ENCODE measurements around the gene PRKCA. TPM values are rescaled to one million over a fixed set of nuclear protein-coding genes. Genes with fewer than 3 reads are reported as not detected.

Gene PRKCA
- total and polyA plus RNA-seq, 2 of the 13 experiments (the other 11 are each of a cell fraction or from before 2014, with no cell fraction given) = 18.5 to 21.5 TPM

GRCh38 chr17:66560691-66561090 is 258.3 kb downstream of the PRKCA start:
- H3K79me2 ChIP-seq (ENCODE audit: insufficient read depth, low read length) = no peaks in the 10 kb centered on the region
- H4K20me1 ChIP-seq (ENCODE audit: insufficient read depth, low read length) = no peaks in the 10 kb centered on the region
- H3K27ac ChIP-seq (ENCODE audit: extremely low read length, insufficient read depth, low read length) = no peak overlapping the region
- H3K4me3 ChIP-seq (replicated peaks in 1 of 3; ENCODE audit: insufficient read depth in 1 of 3, low read depth in 2 of 3, low read length in 3 of 3) = no peak overlapping the region
- POLR2A ChIA-PET = no interaction called here
- DNase-seq (ENCODE audit: low spot score) (no peak), ATAC-seq (no peak), FAIRE-seq (no peak)
- peaks cover 21% of the 10 kb centered on the region for H3K4me1 ChIP-seq (ENCODE audit: insufficient read depth, low read length)
- 92% methylated on average over 7 of the region's 7 CpGs for WGBS (ENCODE audit: low lambda C conversion rate)
- peaks cover 0 to 1% of the 10 kb centered on the region in 2 experiments; a peak in 2 of 5 replicates for H3K36me3 ChIP-seq (replicated peaks in 1 of 2; ENCODE audit: control insufficient read depth in 1 of 2, insufficient read depth in 2 of 2, low read length in 2 of 2)
- no peak overlapping the region for H3K4me2 ChIP-seq (ENCODE audit: low read depth, low read length)
- CTCF ChIA-PET (ENCODE audit: low intra/inter-chr PET ratio, low total read pairs) = no interaction called here
- intact Hi-C loops (cut with micrococcal nuclease; ENCODE audit: unreplicated experiment) = no loop called here
- H3K9me3 ChIP-seq (ENCODE audit: low read length) = no peaks in the 10 kb centered on the region
- no peak overlapping the region for H2AFZ ChIP-seq (ENCODE audit: low read length)
- H3K9ac ChIP-seq (ENCODE audit: insufficient read depth, low read depth, low read length) = no peak overlapping the region
- TF ChIP-seq ZNF317 (CRISPR knock-in tag; IDR thresholded peaks at IDR 0.05) (peak; percentile 98), ZNF547 (CRISPR knock-in tag; IDR thresholded peaks at IDR 0.05) (no peak)
- no TSS peak for BruUV-seq (replicated peaks)
- in situ Hi-C loops (cut with HindIII; ENCODE audit: extremely low pct_ligation_motif_present, low pct_unique_long_range_greater_than_20kb) = no loop called here
- H3K27me3 ChIP-seq (ENCODE audit: control insufficient read depth in 1 of 2, insufficient read depth in 2 of 2, low read length in 2 of 2) = no peaks in the 10 kb centered on the region

DNA sequence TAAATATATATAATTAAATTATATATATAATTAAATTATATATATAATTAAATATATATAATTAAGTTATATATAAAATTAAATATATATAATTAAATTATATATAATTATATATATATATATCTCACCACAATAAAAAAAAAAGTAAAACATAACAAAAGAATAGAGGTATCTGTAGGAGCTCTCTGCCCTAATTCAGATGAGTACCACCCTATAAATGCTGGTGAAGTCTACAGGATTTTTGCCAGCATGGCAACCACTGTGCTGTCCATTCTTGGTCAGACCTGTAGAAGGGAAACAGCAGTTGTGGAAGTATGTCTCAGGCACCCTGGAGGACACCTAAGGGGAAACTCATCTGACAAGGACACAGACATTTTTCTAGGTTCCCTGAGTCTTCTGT is 259.7 kb downstream of the PRKCA start:
- no peaks in the 10 kb centered on the region for H3K79me2 ChIP-seq (ENCODE audit: insufficient read depth, low read length)
- no peaks in the 10 kb centered on the region for H4K20me1 ChIP-seq (ENCODE audit: insufficient read depth, low read length)
- in situ Hi-C loops (cut with HindIII; ENCODE audit: extremely low pct_ligation_motif_present, low pct_unique_long_range_greater_than_20kb) (no loop called here), intact Hi-C loops (cut with micrococcal nuclease; ENCODE audit: unreplicated experiment) (no loop called here)
- no TSS peak for BruUV-seq (replicated peaks)
- H3K9me3 ChIP-seq (ENCODE audit: low read length) = no peaks in the 10 kb centered on the region
- no peak overlapping the region for H2AFZ ChIP-seq (ENCODE audit: low read length)
- POLR2A ChIA-PET = no interaction called here
- no peak overlapping the region for H3K4me2 ChIP-seq (ENCODE audit: low read depth, low read length)
- no peak overlapping the region for H3K27ac ChIP-seq (ENCODE audit: extremely low read length, insufficient read depth, low read length)
- no peak overlapping the region for H3K9ac ChIP-seq (ENCODE audit: insufficient read depth, low read depth, low read length)
- ATAC-seq = no peak
- H3K27me3 ChIP-seq (ENCODE audit: control insufficient read depth in 1 of 2, insufficient read depth in 2 of 2, low read length in 2 of 2) = no peaks in the 10 kb centered on the region
- DNase-seq (ENCODE audit: low spot score) = no peak
- CTCF ChIA-PET (ENCODE audit: low intra/inter-chr PET ratio, low total read pairs) = no interaction called here
- no peak overlapping the region for H3K4me3 ChIP-seq (replicated peaks in 1 of 3; ENCODE audit: insufficient read depth in 1 of 3, low read depth in 2 of 3, low read length in 3 of 3)
- H3K4me1 ChIP-seq (ENCODE audit: insufficient read depth, low read length) = peaks cover 23% of the 10 kb centered on the region
- no peaks in the 10 kb centered on the region; a peak in 2 of 5 replicates for H3K36me3 ChIP-seq (replicated peaks in 1 of 2; ENCODE audit: control insufficient read depth in 1 of 2, insufficient read depth in 2 of 2, low read length in 2 of 2)
- no peak for FAIRE-seq
- no peak for TF ChIP-seq ZSCAN30 (CRISPR knock-in tag; IDR thresholded peaks at IDR 0.05)
- no peak for TF ChIP-seq MYNN (CRISPR knock-in tag; IDR thresholded peaks at IDR 0.05; ENCODE audit: low read depth)
- no peak for TF ChIP-seq PBX3 (CRISPR knock-in tag; IDR thresholded peaks at IDR 0.05; ENCODE audit: borderline replicate concordance)
- TF ChIP-seq, protein P1, sequence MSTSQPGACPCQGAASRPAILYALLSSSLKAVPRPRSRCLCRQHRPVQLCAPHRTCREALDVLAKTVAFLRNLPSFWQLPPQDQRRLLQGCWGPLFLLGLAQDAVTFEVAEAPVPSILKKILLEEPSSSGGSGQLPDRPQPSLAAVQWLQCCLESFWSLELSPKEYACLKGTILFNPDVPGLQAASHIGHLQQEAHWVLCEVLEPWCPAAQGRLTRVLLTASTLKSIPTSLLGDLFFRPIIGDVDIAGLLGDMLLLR (CRISPR knock-in tag; IDR thresholded peaks at IDR 0.05) = no peak
- TF ChIP-seq DNMT3B (CRISPR knock-in tag; conservative IDR thresholded peaks at IDR 0.05) = no peak
- TF ChIP-seq, protein P2, sequence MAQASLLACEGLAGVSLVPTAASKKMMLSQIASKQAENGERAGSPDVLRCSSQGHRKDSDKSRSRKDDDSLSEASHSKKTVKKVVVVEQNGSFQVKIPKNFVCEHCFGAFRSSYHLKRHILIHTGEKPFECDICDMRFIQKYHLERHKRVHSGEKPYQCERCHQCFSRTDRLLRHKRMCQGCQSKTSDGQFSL (CRISPR knock-in tag; IDR thresholded peaks at IDR 0.05) = no peak
- TF ChIP-seq ZNF432 (CRISPR knock-in tag; IDR thresholded peaks at IDR 0.05; ENCODE audit: borderline replicate concordance) = no peak
- TF ChIP-seq ZBTB26 (CRISPR knock-in tag; IDR thresholded peaks at IDR 0.05; ENCODE audit: borderline replicate concordance) = no peak
- TF ChIP-seq BATF2 (CRISPR knock-in tag; IDR thresholded peaks at IDR 0.05) = no peak
- TF ChIP-seq, protein P3, sequence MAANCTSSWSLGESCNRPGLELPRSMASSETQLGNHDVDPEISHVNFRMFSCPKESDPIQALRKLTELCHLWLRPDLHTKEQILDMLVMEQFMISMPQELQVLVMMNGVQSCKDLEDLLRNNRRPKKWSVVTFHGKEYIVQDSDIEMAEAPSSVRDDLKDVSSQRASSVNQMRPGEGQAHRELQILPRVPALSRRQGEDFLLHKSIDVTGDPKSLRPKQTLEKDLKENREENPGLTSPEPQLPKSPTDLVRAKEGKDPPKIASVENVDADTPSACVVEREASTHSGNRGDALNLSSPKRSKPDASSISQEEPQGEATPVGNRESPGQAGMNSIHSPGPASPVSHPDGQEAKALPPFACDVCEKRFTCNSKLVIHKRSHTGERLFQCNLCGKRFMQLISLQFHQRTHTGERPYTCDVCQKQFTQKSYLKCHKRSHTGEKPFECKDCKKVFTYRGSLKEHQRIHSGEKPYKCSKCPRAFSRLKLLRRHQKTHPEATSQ (CRISPR knock-in tag; IDR thresholded peaks at IDR 0.05; ENCODE audit: borderline replicate concordance) = no peak
- TF ChIP-seq ZNF20 (CRISPR knock-in tag; IDR thresholded peaks at IDR 0.05) = no peak
- TF ChIP-seq NCOR1 (IDR thresholded peaks at IDR 0.05; ENCODE audit: borderline replicate concordance, low read length) = no peak

All from HepG2 (cell line).